HepG2 (cell line): ENCODE results near the gene CENPB. TPM values are rescaled to one million over a fixed set of nuclear protein-coding genes. Genes with fewer than 3 reads are reported as not detected.

Source experiments
- EED ChIP-seq: sonication (generic); formaldehyde crosslinking; IDR thresholded peaks from 2 replicates; pipeline ENCODE4 v1.5.0; 2020; ENCODE audit warnings: mild to moderate bottlenecking, missing genetic modification reagents
- FOXA3 ChIP-seq: IDR thresholded peaks from 2 replicates; pipeline ENCODE4 v1.6.1; 2016; ENCODE audit warnings: missing genetic modification reagents, missing compliant biosample characterization
- GMEB2 ChIP-seq: IDR thresholded peaks from 2 replicates; pipeline ENCODE4 v1.6.1; 2016; ENCODE audit warnings: missing biosample characterization, missing genetic modification reagents, low read depth
- HDAC1 ChIP-seq: sonication (generic); formaldehyde crosslinking; IDR thresholded peaks from 2 replicates; pipeline ENCODE4 v1.5.1; 2020; ENCODE audit warnings: mild to moderate bottlenecking, missing genetic modification reagents
- HNF1B ChIP-seq: sonication (generic); formaldehyde crosslinking; IDR thresholded peaks from 2 replicates; pipeline ENCODE4 v1.5.1; 2020; ENCODE audit warnings: mild to moderate bottlenecking, moderate library complexity, missing genetic modification reagents
- HNF4G ChIP-seq, 2 experiments: sonication (generic) in 1 of 2; formaldehyde crosslinking in 1 of 2; IDR thresholded peaks; 2 replicates each; pipeline versions ENCODE4 v1.4.0 to v1.6.1; 2011 to 2020; ENCODE audit warnings: borderline replicate concordance in 2 of 2, low read depth in 2 of 2, mild to moderate bottlenecking in 2 of 2, low read length in 1 of 2, missing genetic modification reagents in 1 of 2, moderate library complexity in 1 of 2
- ISX ChIP-seq: sonication (generic); formaldehyde crosslinking; conservative IDR thresholded peaks from 2 replicates; pipeline ENCODE4 v1.5.0; 2020; ENCODE audit warnings: missing genetic modification reagents
- KLF9 ChIP-seq: IDR thresholded peaks from 2 replicates; pipeline ENCODE4 v1.6.1; 2016; ENCODE audit warnings: low read depth
- MAFK ChIP-seq, 2 experiments: IDR thresholded peaks in 1 of 2; conservative IDR thresholded peaks in 1 of 2; 2 replicates each; pipeline ENCODE4 v1.6.1; 2011; ENCODE audit warnings: improper control_type of control experiment in 2 of 2, low read length in 2 of 2
- MTF1 ChIP-seq: sonication (generic); formaldehyde crosslinking; IDR thresholded peaks from 2 replicates; pipeline ENCODE4 v1.5.0; 2020; ENCODE audit warnings: missing genetic modification reagents
- NAIF1 ChIP-seq: sonication (generic); formaldehyde crosslinking; IDR thresholded peaks from 2 replicates; pipeline ENCODE4 v1.5.0; 2020; ENCODE audit warnings: mild to moderate bottlenecking, missing genetic modification reagents, borderline replicate concordance
- NCOA1 ChIP-seq: sonication (generic); formaldehyde crosslinking; IDR thresholded peaks from 2 replicates; pipeline ENCODE4 v1.9.0; 2021; ENCODE audit warnings: missing genetic modification reagents
- POLR2AphosphoS5 ChIP-seq: IDR thresholded peaks from 2 replicates; pipeline ENCODE4 v1.6.1; 2012; ENCODE audit warnings: low read depth, low read length
- PRPF4 ChIP-seq: fragments of 200-400 bp; formaldehyde crosslinking; IDR thresholded peaks from 2 replicates; pipeline ENCODE4 v1.6.1; 2016; ENCODE audit warnings: low read length, low read depth; ENCODE audit not compliant: poor library complexity, severe bottlenecking
- TEF ChIP-seq: sonication (generic); formaldehyde crosslinking; IDR thresholded peaks from 2 replicates; pipeline ENCODE4 v1.5.0; 2020; ENCODE audit warnings: missing genetic modification reagents
- TFAP4 ChIP-seq: sonication (generic); IDR thresholded peaks from 2 replicates; pipeline ENCODE4 v1.6.1; 2016; ENCODE audit warnings: low read depth, borderline replicate concordance
- TIGD3 ChIP-seq: sonication (generic); formaldehyde crosslinking; IDR thresholded peaks from 2 replicates; pipeline ENCODE4 v1.5.1; 2020; ENCODE audit warnings: mild to moderate bottlenecking, missing genetic modification reagents, borderline replicate concordance
- ZGPAT ChIP-seq: IDR thresholded peaks from 2 replicates; pipeline ENCODE4 v1.6.1; 2016; ENCODE audit warnings: mild to moderate bottlenecking
- ZNF501 ChIP-seq: sonication (generic); formaldehyde crosslinking; IDR thresholded peaks from 2 replicates; pipeline ENCODE4 v1.5.1; 2020; ENCODE audit warnings: mild to moderate bottlenecking, moderate library complexity, missing genetic modification reagents
- ZNF530 ChIP-seq: sonication (generic); formaldehyde crosslinking; IDR thresholded peaks from 2 replicates; pipeline ENCODE4 v1.5.0; 2020; ENCODE audit warnings: low read depth, mild to moderate bottlenecking, missing genetic modification reagents
- ZNF75D ChIP-seq: sonication (generic); formaldehyde crosslinking; IDR thresholded peaks from 2 replicates; pipeline ENCODE4 v1.8.1; 2023; ENCODE audit warnings: missing genetic modification reagents, mild to moderate bottlenecking, borderline replicate concordance
- polyA plus RNA-seq, 8 experiments: library from polyadenylated mRNA; depleted of rRNA in 3 of 8; stranded (reverse) in 7 of 8; unstranded in 1 of 8; fragments of >200 nt; fragmentation: Illumina TruSeq in 4 of 8; extraction: Trizol in 4 of 8; gene quantifications; 2 replicates each; pipeline versions ENCODE4 v1.2.1 to v1.2.3, GENCODE V29; 2011 to 2016; ENCODE audit warnings: low read depth in 4 of 8, missing spikeins in 1 of 8, mixed read lengths in 1 of 8; ENCODE audit not compliant: insufficient read depth in 1 of 8
- total RNA-seq, 5 experiments: library from RNA; depleted of rRNA; stranded (reverse); fragments of >200 nt; fragmentation: Illumina TruSeq; extraction: Trizol; gene quantifications; 2 replicates each; pipeline ENCODE4 v1.2.3, GENCODE V29; 2016; ENCODE audit warnings: low read depth in 1 of 5

CENPB gene
- total and polyA plus RNA-seq, 2 of the 13 experiments (the other 11 are each of a cell fraction or from before 2014, with no cell fraction given): 10.4 to 54.5 TPM

GRCh38 chr20:3811467-3812258 lies 25.1 kb upstream of the CENPB start (continued):
- TF ChIP-seq HDAC1 (peak; percentile 95), HNF4G (IDR thresholded peaks at IDR 0.05; ENCODE audit: borderline replicate concordance, low read depth, low read length) (0 out of 2 replicates have a peak, but pooled peaks have one; percentile 23), HNF4G (CRISPR knock-in tag; IDR thresholded peaks at IDR 0.05; ENCODE audit: borderline replicate concordance, low read depth) (no peak), PRPF4 (no peak), ZGPAT (CRISPR knock-in tag) (peak; percentile 99), TFAP4 (peak; percentile 76; the same call in 1 of the 2 replicates), ZNF501 (peak; percentile 99), KLF9 (CRISPR knock-in tag) (peak; percentile 88), HNF1B (CRISPR knock-in tag) (peak; percentile 97), TEF (peak; percentile 87), ZNF75D (CRISPR knock-in tag) (no peak), FOXA3 (CRISPR knock-in tag) (peak; percentile 80), ZNF530 (CRISPR knock-in tag) (no peak), NAIF1 (peak; percentile 78; the same call in 1 of the 2 replicates), NCOA1 (no peak), ISX (CRISPR knock-in tag) (peak; percentile 90; the same call in 1 of the 2 replicates), MTF1 (CRISPR knock-in tag) (0 out of 2 replicates have a peak, but pooled peaks have one; percentile 33), TIGD3 (peak; percentile 98; the same call in 1 of the 2 replicates), EED (peak; percentile 95), MAFK (conservative IDR thresholded peaks at IDR 0.05 in 1 of 2, IDR thresholded peaks at IDR 0.05 in 1 of 2; ENCODE audit: low read length in 2 of 2) (no peak; a peak in 1 of 4 replicates), GMEB2 (peak; percentile 23; the same call in 1 of the 2 replicates), POLR2AphosphoS5 (peak; percentile 62)
